GM10266 (cell line): ENCODE data around the gene C9orf78.

Source experiments
- DNase-seq: peaks from one replicate; pipeline ENCODE4 v3.0.0; 2012; ENCODE audit errors: extremely low spot score
- CTCF ChIP-seq: IDR thresholded peaks from 2 replicates; pipeline ENCODE4 v1.5.1; 2012; ENCODE audit warnings: mild to moderate bottlenecking, low read depth; ENCODE audit not compliant: control insufficient read depth, insufficient read depth; ENCODE audit errors: missing control alignments

Gene C9orf78

GRCh38 chr9:129835128-129835859 lies at the start of gene C9orf78, which contains the start of gene USP20:
Gene C9orf78 (minus strand): TSS chr9:129835275. CDS start chr9:129835221, 54 bp downstream.
Gene USP20 (plus strand): TSS chr9:129835458. CDS start chr9:129852556, 17,098 bp downstream.
- peak; percentile 2 for TF ChIP-seq CTCF
- DNase-seq, result peak; percentile 99

- DNase-seq, result peak; percentile 91
- no peak for TF ChIP-seq CTCF
Measured at GRCh38 chr9:129884220-129885017, 49.3 kb upstream of the C9orf78 start.

GRCh38 chr9:129881547-129882324 lies 46.7 kb upstream of the C9orf78 start:
- TF ChIP-seq CTCF, result no peak
- no peak for DNase-seq

GRCh38 chr9:129880654-129881546 lies 45.8 kb upstream of the C9orf78 start:
- DNase-seq, result no peak
- TF ChIP-seq CTCF, result no peak

- no peak for DNase-seq
- no peak for TF ChIP-seq CTCF
Measured at GRCh38 chr9:129879991-129880653, 45.0 kb upstream of the C9orf78 start.
